HG02981 (cell line): Measurements from ENCODE around the gene PNMA8C.

Experiments
- ATAC-seq: cut with Tn5 transposase; IDR thresholded peaks from one replicate; pipeline ENCODE4 v1.9.1; 2021; ENCODE audit warnings: mild to moderate bottlenecking, moderate library complexity; ENCODE audit not compliant: unreplicated experiment

The PNMA8C gene

GRCh38 chr19:46428239-46429135, at the start of gene PNMA8C:
PNMA8C (minus strand) TSS chr19:46428936; CDS start chr19:46428359, 577 bp downstream.
- ATAC-seq = no peak

DNA sequence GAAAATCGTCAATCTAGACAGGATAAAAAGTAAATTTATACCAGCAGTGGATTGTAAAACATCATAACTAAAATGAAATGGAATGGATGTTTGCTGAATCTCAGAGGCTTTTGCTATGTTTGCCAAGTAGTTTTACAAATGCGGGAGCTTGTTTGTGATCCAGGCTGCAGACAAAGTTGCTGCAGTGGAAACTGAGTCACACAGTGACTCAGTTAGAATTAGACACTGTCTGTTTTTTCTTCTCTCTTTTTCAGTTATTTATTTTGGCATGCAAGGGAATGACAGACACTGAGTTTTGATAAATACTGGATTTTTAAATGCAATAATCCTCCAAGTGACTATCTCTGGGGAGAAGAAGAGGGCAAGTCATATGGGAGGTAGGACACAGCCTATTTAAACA, 47.2 kb upstream of the PNMA8C start:
- ATAC-seq = no peak

- ATAC-seq = no peak
Measured at GRCh38 chr19:46474211-46474610, 45.5 kb upstream of the PNMA8C start.

DNA sequence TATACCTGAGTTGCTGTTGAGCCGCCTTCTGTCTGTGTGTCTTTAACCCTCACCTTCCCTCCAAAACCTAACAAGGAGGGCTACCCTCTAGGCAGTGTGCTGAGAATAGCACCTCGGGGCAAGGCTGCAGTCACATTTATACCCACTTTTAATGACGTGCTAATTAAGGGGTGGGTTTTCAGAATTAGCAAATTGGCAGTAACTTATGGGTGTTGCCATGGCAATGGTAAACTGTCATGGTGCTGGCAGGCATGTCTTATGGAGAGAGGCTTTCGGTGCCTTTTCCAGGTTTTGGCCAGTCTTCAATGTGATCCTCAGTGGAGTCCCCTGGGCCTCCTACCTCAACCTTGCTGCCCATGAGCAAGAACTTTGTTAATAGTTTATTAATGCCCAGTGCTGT, 43.9 kb upstream of the PNMA8C start:
- no peak for ATAC-seq

DNA sequence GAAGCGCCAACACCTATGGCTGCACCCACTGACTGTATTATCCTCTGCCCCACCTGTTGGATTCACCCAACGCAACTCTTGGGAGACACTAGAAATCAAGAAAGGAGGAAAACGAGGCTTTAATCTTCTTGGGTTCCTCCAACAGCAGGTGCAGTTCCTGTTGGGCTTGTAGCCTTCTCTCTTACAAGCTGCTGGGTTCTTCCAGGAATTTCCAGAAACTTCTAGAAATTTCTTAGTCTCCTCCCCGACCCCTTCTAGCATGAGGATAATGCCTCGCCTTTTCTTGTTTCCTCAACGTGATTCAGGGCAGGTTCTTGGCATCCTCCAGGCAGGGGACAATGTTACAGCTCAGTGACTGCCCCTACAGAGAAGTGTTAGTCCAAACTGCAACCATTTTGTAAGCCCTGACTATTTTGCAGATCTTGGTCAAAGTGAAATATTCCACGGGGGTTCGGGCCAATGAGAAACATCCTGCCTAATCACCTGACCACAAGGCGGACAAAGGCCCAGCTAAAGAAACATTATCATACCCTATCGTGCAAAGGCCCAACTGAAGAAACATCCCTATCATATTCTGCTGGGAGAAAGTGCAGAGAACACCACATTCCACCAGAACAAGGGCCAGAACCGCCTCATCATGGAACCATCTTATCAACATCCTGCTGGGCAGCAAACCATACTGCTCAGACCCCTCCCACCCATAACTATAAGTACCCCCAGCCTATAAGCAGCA, 43.2 kb upstream of the PNMA8C start:
- no peak for ATAC-seq

DNA sequence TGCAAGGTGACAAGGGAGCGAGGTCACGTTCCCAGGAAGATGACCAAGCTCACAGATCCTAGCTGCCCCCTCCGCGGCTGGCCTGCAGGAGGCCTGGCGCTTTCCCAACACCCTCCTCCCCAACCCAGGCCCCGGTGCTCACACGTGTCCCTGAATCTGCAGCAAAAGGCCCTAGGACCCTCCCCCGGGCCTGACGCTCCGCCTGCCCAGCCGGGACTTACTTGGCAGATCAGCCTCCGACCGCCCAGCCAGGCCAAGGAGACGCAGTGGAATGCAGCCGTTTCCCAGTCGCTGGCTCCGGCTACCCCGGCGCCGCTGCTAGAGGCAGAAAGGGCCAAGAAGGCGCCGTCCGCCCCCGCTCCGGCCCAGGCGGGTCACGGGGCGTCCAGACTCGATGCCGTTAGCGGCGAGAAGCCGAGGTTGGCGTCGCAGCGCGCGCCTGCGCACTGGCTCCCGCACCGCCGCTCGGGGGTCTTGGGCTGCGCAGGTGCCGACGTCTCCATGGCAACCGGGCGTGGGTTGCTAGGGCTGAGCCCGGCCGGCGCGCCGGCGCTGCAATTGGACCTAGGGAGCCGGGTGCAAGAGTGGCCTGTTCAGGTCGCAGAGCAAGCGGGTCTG, 42.5 kb upstream of the PNMA8C start, which contains the start of gene PNMA8A:
Gene PNMA8A, minus strand, starts transcription at position 448 of the 618 bp plus-strand sequence. CDS start 528 bp downstream, outside the sequence.
- ATAC-seq = no peak

GRCh38 chr19:46470376-46470775, 41.6 kb upstream of the PNMA8C start:
- ATAC-seq = no peak

DNA sequence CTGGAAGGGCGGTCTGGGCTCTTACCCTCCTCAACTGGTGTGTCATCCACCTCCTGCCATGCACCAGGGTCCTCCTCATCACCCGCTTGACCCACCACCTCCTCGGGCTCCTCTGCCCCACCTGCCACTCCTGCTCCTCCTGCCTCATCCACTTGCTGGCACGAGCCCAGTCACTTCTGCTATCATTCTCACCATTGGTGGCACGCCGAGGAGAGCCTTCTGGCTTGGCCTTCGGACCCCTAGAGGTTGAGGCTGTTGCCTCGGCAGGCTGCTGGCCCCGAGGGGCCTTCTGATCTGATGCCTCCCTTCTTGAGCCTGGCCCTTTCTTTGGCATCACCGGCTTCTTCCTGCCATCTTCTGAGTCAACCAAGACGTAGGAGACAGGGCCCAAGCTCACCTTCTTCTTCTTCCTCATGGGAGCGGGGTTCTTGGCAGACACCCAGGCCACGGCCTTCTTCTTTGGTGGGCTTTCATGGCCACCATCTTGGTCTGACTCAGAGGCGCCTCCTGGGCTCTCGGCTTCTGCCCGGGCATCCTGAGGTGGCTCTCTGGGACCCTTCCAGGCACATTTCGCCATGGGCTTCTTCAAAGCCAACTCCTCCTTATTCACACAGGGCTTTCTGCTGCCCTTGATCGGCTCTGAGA, 40.9 kb upstream of the PNMA8C start:
- ATAC-seq = no peak

DNA sequence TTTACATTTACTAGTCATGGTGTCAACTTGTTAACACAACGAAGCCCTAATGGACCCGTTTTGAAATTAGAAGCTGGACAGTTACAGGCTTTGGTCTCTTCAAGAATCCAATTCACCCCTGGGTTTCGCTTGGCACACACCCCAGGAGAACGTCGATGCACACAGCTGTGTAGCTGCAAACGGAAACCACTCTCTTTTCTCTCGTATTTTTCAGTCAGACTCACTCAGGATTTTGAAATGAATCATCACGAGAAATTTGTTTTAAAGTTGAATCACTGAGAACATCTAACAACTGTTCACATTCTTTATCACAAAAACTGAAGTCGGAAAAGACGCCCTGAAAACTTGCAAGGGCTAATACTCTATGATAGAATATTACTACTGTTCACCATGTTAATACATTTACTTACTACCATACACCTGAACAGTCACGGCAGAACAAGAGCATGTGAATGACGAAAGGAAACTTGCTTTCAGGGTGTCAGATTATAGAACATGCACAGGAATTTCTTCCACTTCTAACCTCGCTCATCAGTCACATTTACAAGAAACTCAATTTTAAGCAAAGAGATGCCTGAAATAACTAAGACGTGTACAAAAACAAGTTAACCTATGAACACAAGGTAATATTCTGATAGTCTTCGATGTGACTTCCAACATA, 37.9 kb upstream of the PNMA8C start:
- no peak for ATAC-seq

- ATAC-seq = no peak
Measured at GRCh38 chr19:46463516-46463915, 34.8 kb upstream of the PNMA8C start.

- no peak for ATAC-seq
Measured at GRCh38 chr19:46461537-46461936, 32.8 kb upstream of the PNMA8C start.

DNA sequence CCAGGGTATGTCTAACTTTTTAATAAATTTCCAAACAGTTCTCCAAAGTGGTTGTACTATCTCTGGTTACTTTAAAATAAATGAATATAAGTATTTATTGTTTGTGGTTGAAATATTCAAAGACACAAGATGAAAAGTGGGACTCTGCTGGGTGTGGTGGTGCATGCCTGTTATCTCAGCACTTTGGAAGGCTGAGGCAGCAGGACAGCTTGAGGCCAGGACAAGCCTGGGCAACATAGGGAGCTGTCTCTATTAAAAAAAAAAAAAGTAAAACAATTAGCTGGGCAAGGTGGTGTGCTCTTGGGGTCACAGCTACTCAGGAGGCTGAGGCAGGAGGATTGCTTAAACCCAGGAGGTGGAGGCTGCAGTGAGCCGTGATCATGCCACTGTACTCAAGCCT, 32.2 kb upstream of the PNMA8C start:
- ATAC-seq = no peak

GRCh38 chr19:46460055-46460454, 31.3 kb upstream of the PNMA8C start:
- no peak for ATAC-seq

- ATAC-seq = no peak
Measured at GRCh38 chr19:46456930-46457329, 28.2 kb upstream of the PNMA8C start.

DNA sequence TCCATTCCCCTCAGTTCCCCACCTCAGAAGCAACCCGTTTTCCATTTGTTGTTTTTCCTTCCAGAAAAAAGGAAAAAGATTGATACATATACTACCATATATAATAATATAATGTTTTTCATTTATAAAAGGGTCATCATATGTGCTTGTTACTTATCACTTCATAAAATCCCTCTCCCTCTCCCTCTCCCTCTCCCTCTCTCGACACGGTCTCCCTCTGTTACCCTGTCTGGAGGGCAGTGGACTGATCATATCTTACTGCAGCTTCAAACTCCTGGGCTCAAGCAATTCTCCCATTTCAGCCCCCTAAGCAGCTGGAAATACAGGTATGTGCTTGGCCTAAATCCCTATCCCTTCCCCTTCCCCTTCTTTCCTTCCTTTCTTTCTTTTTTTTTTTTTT, 25.5 kb upstream of the PNMA8C start:
- ATAC-seq = no peak

DNA sequence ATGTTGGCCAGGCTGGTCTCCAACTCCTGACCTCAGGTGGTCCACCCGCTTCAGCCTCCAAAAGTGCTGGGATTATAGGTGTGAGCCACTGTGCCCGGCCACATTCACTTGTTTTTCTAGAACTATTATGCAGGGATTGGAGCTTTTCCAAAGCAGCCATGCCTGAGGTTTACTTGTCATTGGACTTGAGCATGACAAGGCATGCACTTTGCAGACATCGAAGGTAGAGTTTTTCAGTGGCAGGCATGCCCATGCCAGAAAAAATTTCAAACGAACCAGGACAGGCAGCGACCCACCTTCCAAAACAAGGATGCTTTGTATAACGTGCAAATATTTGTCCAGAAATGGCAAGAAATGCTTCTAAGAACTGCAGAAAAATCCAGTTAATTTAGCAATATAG, 24.9 kb upstream of the PNMA8C start:
- ATAC-seq = no peak

- ATAC-seq = no peak
Measured at GRCh38 chr19:46452186-46452585, 23.4 kb upstream of the PNMA8C start.

DNA sequence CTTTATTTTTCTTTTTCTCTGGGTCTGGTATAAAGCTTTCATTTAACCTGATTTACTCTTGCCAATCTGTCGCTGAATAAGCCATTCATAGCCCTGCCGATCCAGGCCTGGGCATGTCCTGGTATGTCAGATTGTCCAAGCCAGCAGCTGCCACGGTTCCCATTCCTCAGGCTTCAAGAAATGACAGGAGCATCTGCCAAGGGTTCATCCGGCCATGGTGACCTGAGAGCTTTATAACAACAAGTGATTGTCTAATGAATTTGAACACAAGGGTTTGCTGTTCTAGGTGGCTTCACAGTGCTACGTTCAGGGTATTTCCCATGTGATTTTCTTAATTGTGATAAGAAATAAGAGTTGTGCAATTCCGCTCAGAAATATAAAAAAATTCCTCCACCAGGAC, 22.6 kb upstream of the PNMA8C start:
- no peak for ATAC-seq

DNA sequence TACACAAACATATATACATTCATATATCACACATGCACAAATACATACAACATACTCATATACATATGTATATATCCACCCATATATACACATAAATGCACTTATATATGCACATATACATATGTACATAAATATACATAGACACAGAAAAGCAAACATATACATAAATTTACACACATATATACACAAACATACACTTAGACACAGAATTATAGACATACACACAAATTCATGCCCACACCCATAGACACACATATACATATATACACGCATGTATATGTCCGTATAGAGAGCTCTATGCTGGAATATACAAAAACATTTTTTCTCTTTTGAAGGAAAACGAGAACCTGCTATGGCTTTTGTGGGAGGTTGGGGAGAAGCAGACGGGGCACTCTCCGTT, 22.0 kb upstream of the PNMA8C start:
- no peak for ATAC-seq

DNA sequence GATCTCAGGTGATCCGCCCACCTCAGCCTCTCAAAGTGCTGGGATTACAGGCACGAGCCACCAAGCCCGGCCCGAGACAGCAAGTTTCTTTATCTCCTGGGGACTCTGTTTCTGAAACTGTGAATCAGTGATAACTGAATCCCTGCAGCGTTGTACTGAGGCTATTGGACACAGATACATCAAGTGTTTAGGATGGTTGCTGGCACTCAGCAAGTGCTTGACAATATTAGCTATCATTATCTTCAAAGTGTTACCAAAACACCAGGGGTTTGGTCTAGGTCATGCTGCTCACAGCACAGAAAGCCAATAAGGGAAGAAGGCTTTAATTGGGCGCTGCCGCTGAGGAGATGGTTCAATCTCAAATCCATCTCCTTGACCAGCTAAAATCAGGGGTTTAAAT, 20.5 kb upstream of the PNMA8C start:
- ATAC-seq = no peak

GRCh38 chr19:46448601-46449000, 19.9 kb upstream of the PNMA8C start:
- ATAC-seq = no peak
